Measurements from ENCODE around the gene TIGD1.

- TF ChIP-seq GATA2 (IDR thresholded peaks at IDR 0.05; ENCODE audit: low read depth, low read length) = no peak
- TF ChIP-seq GATA3 (IDR thresholded peaks at IDR 0.05; ENCODE audit: low read depth, low read length) = no peak
Observed at GRCh38 chr2:232588680-232589585, 38.6 kb upstream of the TIGD1 start.
